ENCODE results near the gene SERPING1.

The SERPING1 gene

GRCh38 chr11:57652662-57653061 lies 55.2 kb downstream of the SERPING1 start:
- TF ChIP-seq, protein P1, sequence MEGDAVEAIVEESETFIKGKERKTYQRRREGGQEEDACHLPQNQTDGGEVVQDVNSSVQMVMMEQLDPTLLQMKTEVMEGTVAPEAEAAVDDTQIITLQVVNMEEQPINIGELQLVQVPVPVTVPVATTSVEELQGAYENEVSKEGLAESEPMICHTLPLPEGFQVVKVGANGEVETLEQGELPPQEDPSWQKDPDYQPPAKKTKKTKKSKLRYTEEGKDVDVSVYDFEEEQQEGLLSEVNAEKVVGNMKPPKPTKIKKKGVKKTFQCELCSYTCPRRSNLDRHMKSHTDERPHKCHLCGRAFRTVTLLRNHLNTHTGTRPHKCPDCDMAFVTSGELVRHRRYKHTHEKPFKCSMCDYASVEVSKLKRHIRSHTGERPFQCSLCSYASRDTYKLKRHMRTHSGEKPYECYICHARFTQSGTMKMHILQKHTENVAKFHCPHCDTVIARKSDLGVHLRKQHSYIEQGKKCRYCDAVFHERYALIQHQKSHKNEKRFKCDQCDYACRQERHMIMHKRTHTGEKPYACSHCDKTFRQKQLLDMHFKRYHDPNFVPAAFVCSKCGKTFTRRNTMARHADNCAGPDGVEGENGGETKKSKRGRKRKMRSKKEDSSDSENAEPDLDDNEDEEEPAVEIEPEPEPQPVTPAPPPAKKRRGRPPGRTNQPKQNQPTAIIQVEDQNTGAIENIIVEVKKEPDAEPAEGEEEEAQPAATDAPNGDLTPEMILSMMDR (IDR thresholded peaks at IDR 0.05; ENCODE audit: borderline replicate concordance, control extremely low read depth, extremely low read depth, insufficient read depth, missing control alignments) = no peak
- DNase-seq (ENCODE audit: low spot score) = no peak
- in situ Hi-C loops (cut with MboI; ENCODE audit: low sequenced_read_pairs, unreplicated experiment) = loop anchor here (25.0 kb wide), 2 partner anchors 160 to 860 kb away; partner anchors contain the start of gene OR5B21

GRCh38 chr11:57653163-57653562 lies 55.7 kb downstream of the SERPING1 start:
- in situ Hi-C loops (cut with MboI; ENCODE audit: low sequenced_read_pairs, unreplicated experiment) = loop anchor here (25.0 kb wide), 2 partner anchors 159 to 859 kb away; partner anchors contain the start of gene OR5B21

DNA sequence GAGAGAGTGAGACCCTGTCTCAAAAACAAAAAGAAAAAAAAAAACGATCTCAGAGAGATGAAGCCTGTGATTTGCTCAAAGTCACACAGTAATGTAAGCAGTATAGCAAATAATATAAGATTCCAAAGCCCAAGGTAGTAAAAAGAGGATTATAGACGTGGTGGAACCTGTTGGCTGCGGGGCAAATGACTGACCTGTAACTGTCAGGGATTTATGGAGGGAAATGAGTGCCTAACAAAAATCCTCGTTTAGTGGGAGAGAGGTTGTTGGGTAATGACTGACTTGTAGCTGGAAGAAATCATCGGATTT lies 59.4 kb downstream of the SERPING1 start:
- TF ChIP-seq, protein P1 (IDR thresholded peaks at IDR 0.05; ENCODE audit: borderline replicate concordance, control extremely low read depth, extremely low read depth, insufficient read depth, missing control alignments) = no peak
- in situ Hi-C loops (cut with MboI; ENCODE audit: low sequenced_read_pairs, unreplicated experiment) = loop anchor here (25.0 kb wide), 2 partner anchors 155 to 855 kb away; partner anchors contain the start of gene OR5B21
- DNase-seq (ENCODE audit: low spot score) = no peak

More at GRCh38 chr11:57653163-57653562, 55.7 kb downstream of the SERPING1 start:
- DNase-seq (ENCODE audit: low spot score) = no peak
- TF ChIP-seq, protein P1 (IDR thresholded peaks at IDR 0.05; ENCODE audit: borderline replicate concordance, control extremely low read depth, extremely low read depth, insufficient read depth, missing control alignments) = no peak

- in situ Hi-C loops (cut with MboI; ENCODE audit: low sequenced_read_pairs, unreplicated experiment) = loop anchor here (25.0 kb wide), 2 partner anchors 155 to 855 kb away; partner anchors contain the start of gene OR5B21
- TF ChIP-seq, protein P1 (IDR thresholded peaks at IDR 0.05; ENCODE audit: borderline replicate concordance, control extremely low read depth, extremely low read depth, insufficient read depth, missing control alignments) = no peak
- peak; percentile 96 for DNase-seq (ENCODE audit: low spot score)
Observed at GRCh38 chr11:57657194-57658022, 59.9 kb downstream of the SERPING1 start, which contains the start of gene CLP1. Gene CLP1, plus strand, starts transcription at chr11:57657762. Its CDS starts 1,715 bp downstream, at chr11:57659477.

- in situ Hi-C loops (cut with MboI; ENCODE audit: low sequenced_read_pairs, unreplicated experiment) = loop anchor here (25.0 kb wide), 2 partner anchors 154 to 854 kb away; partner anchors contain the start of gene OR5B21
- DNase-seq (ENCODE audit: low spot score) = no peak
- TF ChIP-seq, protein P1 (IDR thresholded peaks at IDR 0.05; ENCODE audit: borderline replicate concordance, control extremely low read depth, extremely low read depth, insufficient read depth, missing control alignments) = no peak
Observed at GRCh38 chr11:57658023-57658361, 60.5 kb downstream of the SERPING1 start.

GRCh38 chr11:57659669-57660068 lies 62.2 kb downstream of the SERPING1 start:
- DNase-seq (ENCODE audit: low spot score) = no peak
- TF ChIP-seq, protein P1 (IDR thresholded peaks at IDR 0.05; ENCODE audit: borderline replicate concordance, control extremely low read depth, extremely low read depth, insufficient read depth, missing control alignments) = no peak
- in situ Hi-C loops (cut with MboI; ENCODE audit: low sequenced_read_pairs, unreplicated experiment) = loop anchor here (25.0 kb wide), 2 partner anchors 153 to 853 kb away; partner anchors contain the start of gene OR5B21

All from GM13976 (cell line).